ENCODE measurements around the gene NFIA.

- TF ChIP-seq EZH2 (IDR thresholded peaks at IDR 0.05; ENCODE audit: borderline replicate concordance, low read length) = no peak
- TF ChIP-seq CTCF (conservative IDR thresholded peaks at IDR 0.05 in 1 of 2, IDR thresholded peaks at IDR 0.05 in 1 of 2; ENCODE audit: extremely low read depth in 1 of 2, insufficient read depth in 1 of 2, low read depth in 1 of 2, low read length in 2 of 2) = no peak
Observed at GRCh38 chr1:61264825-61265242, 182.5 kb downstream of the NFIA start.
